Measurements from ENCODE around the gene PRELID1. TPM values are rescaled to one million over a fixed set of nuclear protein-coding genes. Genes with fewer than 3 reads are reported as not detected.

Gene PRELID1
- total RNA-seq, 1 experiment from 2014 or later = 469 TPM

DNA sequence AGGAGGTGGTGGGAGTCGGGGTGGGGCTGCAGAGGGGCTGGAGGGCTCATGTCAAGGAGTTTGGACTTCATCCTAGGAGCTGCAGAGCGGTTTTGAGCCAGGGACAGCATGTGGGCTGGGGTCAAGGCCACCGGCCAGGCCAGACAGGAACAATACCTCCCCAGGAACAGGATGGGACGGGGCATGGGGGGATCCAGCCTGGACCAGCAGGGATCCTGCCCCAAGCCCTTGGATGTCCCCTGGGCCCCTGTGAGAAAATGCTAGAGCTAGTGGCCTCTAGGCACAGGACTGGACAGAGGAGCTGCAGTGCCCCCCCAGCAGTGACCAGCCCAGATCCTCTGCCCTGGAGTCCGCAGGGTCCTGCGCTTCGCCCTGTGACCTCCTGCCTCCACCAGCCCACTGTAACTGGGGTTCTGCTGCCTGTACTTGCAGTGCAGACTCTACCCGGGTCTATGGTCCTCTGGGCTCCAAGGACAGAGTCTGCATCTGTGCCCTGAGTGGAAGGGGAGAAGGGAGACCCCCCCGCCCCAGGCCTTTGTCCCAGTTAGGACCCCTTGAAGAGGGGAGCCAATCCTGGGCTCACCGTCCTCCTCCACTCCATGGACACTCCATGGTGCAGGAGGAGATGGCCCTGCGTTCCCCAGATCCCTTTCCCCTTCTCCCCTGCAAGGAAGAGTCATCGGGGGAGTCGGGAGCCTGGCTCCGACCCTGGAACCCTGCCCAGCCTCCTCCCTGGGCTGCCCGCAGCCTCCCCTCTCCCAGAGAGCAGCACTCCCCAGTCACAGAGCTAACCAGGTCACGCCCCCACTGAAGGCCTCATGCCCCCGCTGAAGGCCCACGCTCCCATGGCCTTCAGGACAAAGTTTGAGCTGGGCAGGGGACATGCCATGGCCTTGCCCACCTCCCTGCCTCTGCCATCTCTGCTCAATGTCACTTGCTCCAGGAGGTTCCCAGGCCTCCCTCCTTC, 11.1 kb downstream of the PRELID1 start:
- Histone ChIP-seq H3K27me3 (ENCODE audit: control insufficient read depth, insufficient read depth, low read length) (no peaks in the 10 kb centered on the region), H3K36me3 (replicated peaks; ENCODE audit: control insufficient read depth, insufficient read depth, low read length) (no peaks in the 10 kb centered on the region), H3K4me3 (ENCODE audit: insufficient read depth, low read depth, low read length) (no peak overlapping the region)
- DNase-seq = no peak

DNA sequence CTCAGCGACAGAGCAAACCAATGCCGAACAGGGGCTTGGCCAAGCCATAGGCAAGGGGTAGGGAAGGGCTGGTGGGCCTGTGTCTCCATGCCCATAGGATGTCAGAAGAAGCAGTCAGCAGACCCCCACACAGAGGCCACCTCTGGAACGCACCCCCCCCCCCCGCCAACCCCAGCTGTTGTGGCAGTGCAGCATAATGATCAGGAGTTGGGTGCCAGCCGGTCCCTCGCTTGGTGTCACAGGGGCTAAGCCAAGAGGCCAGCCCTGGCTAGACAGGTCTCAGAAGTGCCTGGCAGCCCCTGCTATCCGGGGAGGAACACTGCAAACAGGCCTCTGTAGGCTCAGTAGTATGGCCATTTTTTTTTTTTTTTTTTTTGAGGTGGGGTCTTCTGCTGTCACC, 11.8 kb downstream of the PRELID1 start:
- H3K4me3 ChIP-seq (ENCODE audit: insufficient read depth, low read depth, low read length) = no peak overlapping the region
- DNase-seq = no peak
- no peaks in the 10 kb centered on the region for H3K36me3 ChIP-seq (replicated peaks; ENCODE audit: control insufficient read depth, insufficient read depth, low read length)
- H3K27me3 ChIP-seq (ENCODE audit: control insufficient read depth, insufficient read depth, low read length) = no peaks in the 10 kb centered on the region

DNA sequence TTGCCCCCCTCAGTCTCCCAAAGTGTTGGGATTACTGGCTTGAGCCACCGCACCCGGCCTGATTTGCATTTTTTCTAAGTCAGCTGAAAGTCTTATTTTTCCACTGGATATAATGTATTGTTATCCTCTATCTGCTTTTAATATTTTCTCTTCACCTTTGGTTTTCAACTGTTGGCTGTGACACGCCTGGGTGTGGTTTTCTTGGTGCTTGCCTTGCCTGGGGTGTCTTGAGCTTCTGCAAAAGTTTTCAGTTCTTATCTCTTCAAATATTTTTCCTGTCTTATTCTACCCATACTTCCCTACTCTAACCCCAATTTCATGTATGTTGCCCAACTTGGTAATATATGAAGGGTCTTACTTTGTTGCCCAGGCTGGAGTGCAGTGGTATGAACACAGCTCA, 12.4 kb downstream of the PRELID1 start:
- H3K27me3 ChIP-seq (ENCODE audit: control insufficient read depth, insufficient read depth, low read length) = no peaks in the 10 kb centered on the region
- H3K4me3 ChIP-seq (ENCODE audit: insufficient read depth, low read depth, low read length) = no peak overlapping the region
- DNase-seq = no peak
- H3K36me3 ChIP-seq (replicated peaks; ENCODE audit: control insufficient read depth, insufficient read depth, low read length) = no peaks in the 10 kb centered on the region

DNA sequence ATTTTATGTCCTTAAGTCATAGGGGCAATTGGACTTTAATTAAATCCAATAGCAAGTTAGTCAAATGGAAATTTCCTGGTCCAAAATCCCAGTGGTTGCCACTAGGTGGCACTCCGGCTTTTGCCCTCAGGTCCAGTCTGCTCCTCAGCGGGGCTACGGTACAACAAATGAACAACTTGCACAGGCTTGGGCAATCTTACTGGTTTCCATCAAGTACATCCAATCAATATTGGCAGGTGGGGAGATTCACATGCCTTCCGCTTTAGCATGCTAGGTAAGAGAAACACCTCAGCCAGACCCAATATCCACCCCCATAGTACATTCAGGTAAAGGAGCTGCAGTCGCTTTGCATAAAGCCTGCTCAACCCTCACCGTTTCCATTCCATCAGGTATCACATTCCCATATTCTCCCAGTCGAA, 14.4 kb downstream of the PRELID1 start:
- DNase-seq = peak; percentile 86
- Histone ChIP-seq H3K27me3 (ENCODE audit: control insufficient read depth, insufficient read depth, low read length) (no peaks in the 10 kb centered on the region), H3K4me3 (ENCODE audit: insufficient read depth, low read depth, low read length) (no peak overlapping the region), H3K36me3 (replicated peaks; ENCODE audit: control insufficient read depth, insufficient read depth, low read length) (no peaks in the 10 kb centered on the region)

DNA sequence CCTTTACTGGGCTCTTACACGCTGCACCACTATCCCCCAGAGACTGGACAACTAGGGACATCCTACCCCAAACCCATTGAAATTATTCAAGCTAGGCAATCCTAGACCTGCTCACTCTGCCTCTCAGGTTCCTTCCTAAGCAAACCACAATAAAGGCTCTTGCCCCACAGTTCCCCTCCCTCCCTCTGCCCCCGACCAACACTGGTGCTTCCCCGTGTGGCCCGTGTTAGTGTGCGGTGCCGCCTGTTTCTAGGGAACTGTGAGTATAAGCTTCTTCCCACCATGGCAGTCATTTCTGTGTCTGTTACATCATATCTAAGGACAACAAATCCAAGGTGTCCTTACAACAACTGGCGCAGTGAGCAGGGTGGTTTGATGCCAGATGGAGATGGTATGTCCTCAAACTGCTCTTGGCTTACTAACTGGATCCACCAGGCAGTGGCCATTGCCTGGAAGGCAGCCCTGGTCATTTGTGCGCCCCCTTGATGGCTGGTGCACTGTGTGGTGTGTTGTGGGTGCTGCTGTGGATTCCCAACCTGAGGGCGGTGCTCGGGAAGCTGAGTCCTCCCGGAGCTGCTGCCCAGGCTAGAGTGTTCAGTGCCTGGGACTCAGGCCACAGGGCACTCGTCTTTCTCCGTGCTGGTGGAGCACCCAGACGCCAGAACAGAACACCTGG, 16.5 kb downstream of the PRELID1 start:
- no peak overlapping the region for H3K4me3 ChIP-seq (ENCODE audit: insufficient read depth, low read depth, low read length)
- H3K27me3 ChIP-seq (ENCODE audit: control insufficient read depth, insufficient read depth, low read length) = no peaks in the 10 kb centered on the region
- no peak for DNase-seq
- no peaks in the 10 kb centered on the region for H3K36me3 ChIP-seq (replicated peaks; ENCODE audit: control insufficient read depth, insufficient read depth, low read length)

DNA sequence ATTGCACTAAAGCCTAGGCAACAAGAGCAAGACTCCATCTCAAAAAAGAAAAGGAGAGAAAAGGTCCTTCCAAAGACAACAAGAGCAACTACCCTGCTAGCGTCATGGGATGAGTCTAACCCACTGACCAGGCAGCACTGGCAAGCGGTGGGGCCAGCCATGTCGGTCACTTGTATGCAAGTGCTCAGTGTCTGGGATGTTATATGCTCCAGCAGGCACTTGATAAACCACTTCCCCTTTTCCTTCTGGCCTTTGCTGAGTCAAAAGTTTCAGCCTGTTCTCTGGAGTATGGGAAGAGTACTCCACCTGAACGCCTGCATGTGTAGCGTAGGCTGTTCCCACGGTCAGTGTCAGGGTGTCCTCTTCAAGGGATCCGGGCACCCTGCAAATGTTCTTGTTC, 17.3 kb downstream of the PRELID1 start:
- Histone ChIP-seq H3K27me3 (ENCODE audit: control insufficient read depth, insufficient read depth, low read length) (no peaks in the 10 kb centered on the region), H3K36me3 (replicated peaks; ENCODE audit: control insufficient read depth, insufficient read depth, low read length) (no peaks in the 10 kb centered on the region), H3K4me3 (ENCODE audit: insufficient read depth, low read depth, low read length) (no peak overlapping the region)
- DNase-seq = no peak

DNA sequence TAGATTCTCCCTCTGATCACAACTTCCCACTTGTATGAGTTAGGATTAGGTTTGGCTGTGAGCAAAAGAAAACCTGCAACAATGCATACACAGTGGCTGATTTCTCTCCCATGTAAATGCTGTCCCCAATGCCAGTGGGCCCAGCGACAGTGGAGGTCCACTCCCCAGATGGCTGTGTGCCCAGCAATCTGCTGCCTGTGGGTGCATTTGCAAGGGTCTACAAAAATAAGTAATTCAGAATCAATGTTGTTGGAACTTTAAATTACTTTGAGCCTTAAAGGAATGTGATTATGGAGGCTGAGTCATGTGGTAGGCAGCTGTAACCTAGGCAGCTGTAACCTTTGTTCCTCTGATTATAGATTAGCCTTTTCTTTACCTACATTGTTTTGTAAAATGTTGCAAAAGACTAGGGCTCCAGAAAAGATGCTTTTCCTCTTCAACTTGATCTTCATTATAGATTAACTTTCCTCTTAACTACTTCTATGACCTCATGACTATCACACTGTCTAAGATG, 22.3 kb downstream of the PRELID1 start:
- H3K27me3 ChIP-seq (ENCODE audit: control insufficient read depth, insufficient read depth, low read length) = no peaks in the 10 kb centered on the region
- H3K36me3 ChIP-seq (replicated peaks; ENCODE audit: control insufficient read depth, insufficient read depth, low read length) = no peaks in the 10 kb centered on the region; the same call in 1 of the 2 replicates
- H3K4me3 ChIP-seq (ENCODE audit: insufficient read depth, low read depth, low read length) = no peak overlapping the region
- peak; percentile 43 for DNase-seq

DNA sequence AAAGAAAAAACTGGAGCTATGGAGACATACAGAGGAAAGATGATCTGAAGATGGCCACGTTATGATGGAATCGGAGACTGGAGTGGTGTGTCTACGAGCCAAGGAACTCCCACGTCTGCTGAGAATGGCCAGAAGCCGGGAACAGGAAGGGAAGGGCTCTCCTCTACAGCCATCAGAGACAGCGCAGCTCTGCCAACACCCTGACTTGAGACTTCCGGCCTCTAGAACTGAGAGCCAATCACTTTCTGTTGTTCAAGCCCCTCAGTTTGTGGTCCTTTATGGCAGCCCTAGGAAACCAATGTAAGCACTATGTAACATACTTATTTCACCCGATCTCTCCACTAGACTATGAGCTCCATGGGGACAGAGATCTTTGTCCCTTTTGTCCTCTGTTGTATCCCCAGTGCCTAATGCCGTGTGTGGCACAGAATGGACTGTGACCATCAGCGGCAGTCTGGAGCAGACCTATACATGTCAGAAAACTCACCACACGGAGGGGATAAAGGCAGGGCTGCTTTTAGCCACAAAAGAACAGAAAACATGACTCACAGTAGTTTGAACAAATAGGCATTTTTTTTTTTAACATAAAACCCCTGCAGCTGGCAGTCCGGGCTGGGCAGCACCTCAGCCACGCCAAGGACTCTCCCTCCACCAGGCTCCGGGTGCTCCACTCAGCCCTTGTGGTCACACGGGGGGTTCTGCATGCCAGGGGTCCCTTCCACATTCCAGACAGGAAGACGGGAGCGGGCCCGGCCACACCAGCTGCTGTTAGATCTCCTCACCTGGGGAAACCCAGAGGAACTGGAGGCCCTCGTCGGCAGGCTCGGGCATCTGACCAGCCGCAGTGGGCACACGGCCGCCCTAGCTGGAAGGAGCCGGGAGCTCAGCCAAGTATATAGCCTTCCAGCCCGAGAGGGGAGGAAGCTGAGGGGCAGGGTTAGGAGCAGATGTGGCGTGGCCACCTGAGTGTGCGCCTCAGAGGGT, 24.2 kb downstream of the PRELID1 start:
- no peaks in the 10 kb centered on the region for H3K27me3 ChIP-seq (ENCODE audit: control insufficient read depth, insufficient read depth, low read length)
- H3K36me3 ChIP-seq (replicated peaks; ENCODE audit: control insufficient read depth, insufficient read depth, low read length) = no peaks in the 10 kb centered on the region; the same call in 1 of the 2 replicates
- H3K4me3 ChIP-seq (ENCODE audit: insufficient read depth, low read depth, low read length) = no peak overlapping the region
- peak; percentile 56 for DNase-seq

DNA sequence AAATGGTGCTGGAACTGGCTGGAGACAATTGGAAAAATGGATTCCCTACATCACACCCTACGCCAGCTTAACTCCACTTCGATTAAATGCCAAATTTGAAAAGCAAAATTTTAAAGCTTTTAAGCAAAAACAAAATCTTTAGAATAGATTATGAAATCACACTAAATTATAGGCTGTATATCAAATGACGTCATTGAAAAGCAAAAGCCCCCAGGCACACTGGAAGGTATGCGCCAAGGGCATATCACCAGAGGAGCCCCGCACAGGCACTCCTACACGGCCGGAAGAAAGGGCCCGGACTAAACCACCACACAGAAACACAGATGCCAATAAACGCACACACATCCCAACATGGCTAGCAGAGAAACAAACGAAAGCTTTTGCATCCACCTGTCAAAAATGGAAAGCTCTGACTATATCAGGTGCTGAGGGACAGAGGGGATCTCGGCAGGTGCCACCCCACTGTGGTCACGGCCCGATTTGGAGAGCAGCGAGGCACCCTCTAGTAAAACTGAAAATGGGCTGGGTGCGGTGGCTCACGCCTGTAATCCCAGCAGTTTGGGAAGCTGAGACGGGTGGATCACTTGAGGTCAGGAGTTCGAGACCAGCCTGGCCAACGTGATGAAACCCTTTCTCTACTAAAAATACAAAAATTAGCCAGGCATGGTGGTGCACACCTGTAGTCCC, 25.1 kb downstream of the PRELID1 start:
- peak; percentile 20 for DNase-seq
- H3K27me3 ChIP-seq (ENCODE audit: control insufficient read depth, insufficient read depth, low read length) = no peaks in the 10 kb centered on the region
- H3K4me3 ChIP-seq (ENCODE audit: insufficient read depth, low read depth, low read length) = no peak overlapping the region
- peaks cover 4% of the 10 kb centered on the region for H3K36me3 ChIP-seq (replicated peaks; ENCODE audit: control insufficient read depth, insufficient read depth, low read length)

DNA sequence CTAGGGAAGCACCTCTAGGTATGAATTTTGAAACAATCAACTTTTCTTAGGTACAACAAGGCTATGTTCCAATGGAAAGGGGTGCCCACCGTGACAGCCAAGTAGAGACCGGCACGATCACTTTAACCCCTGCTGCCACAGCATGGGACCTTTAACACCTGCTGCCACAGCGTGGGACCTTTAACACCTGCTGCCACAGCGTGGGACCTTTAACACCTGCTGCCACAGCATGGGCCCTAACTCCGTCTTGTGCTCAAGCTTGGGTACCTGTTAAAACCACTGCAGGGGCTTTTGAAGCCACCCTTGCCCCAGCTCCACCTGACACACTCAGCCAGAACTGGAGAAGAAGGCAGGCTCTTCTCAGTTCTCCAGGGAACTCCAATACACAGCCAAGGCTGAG, 26.3 kb downstream of the PRELID1 start:
- no peaks in the 10 kb centered on the region for H3K27me3 ChIP-seq (ENCODE audit: control insufficient read depth, insufficient read depth, low read length)

DNA sequence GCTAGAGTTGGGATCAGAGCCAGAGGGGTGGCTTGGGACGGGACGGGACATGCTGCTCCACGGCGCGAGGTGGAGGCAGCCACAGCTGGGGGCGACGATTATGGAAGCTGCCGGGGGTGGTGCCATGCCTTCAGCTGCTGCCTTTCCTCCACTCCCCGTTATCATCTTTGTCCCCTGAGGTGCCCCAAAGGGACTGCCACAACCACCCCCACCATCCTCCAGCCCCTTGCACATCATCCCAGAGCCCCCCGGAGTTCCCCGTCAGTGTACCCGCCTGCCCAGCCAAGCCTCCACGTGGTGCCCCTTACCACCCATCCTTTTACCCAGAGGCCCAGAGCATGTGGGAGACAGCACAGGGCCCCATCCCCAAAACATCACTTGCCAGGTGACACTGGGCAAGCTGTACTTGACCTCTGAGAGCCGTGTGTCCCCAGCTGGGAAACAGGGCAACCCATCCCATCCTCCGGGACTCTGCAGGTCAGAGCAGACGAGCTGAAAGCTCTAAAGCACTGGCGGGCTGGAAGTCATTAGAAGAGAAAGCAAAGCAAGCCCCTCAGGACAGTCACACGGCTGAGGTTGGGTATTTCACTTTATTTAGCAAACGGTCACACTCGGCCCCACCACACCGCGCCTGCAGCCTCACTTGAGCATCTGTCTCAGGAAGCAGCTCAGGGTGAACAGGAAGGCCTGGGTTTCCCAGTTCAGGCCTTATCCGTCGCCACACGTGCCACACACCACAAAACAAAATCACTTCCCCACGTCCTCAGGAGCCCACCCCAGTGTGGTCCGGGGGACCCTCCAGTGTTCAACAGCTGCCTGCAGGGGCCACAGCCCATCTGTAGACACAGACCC, 27.6 kb downstream of the PRELID1 start:
- Histone ChIP-seq H3K4me3 (ENCODE audit: insufficient read depth, low read depth, low read length) (no peak overlapping the region), H3K27me3 (ENCODE audit: control insufficient read depth, insufficient read depth, low read length) (no peaks in the 10 kb centered on the region), H3K36me3 (replicated peaks; ENCODE audit: control insufficient read depth, insufficient read depth, low read length) (peaks cover 17% of the 10 kb centered on the region)
- no peak for DNase-seq

More for the DNA sequence above, 26.3 kb downstream of the PRELID1 start:
- Histone ChIP-seq H3K36me3 (replicated peaks; ENCODE audit: control insufficient read depth, insufficient read depth, low read length) (peaks cover 13% of the 10 kb centered on the region), H3K4me3 (ENCODE audit: insufficient read depth, low read depth, low read length) (no peak overlapping the region)
- peak; percentile 14 for DNase-seq

DNA sequence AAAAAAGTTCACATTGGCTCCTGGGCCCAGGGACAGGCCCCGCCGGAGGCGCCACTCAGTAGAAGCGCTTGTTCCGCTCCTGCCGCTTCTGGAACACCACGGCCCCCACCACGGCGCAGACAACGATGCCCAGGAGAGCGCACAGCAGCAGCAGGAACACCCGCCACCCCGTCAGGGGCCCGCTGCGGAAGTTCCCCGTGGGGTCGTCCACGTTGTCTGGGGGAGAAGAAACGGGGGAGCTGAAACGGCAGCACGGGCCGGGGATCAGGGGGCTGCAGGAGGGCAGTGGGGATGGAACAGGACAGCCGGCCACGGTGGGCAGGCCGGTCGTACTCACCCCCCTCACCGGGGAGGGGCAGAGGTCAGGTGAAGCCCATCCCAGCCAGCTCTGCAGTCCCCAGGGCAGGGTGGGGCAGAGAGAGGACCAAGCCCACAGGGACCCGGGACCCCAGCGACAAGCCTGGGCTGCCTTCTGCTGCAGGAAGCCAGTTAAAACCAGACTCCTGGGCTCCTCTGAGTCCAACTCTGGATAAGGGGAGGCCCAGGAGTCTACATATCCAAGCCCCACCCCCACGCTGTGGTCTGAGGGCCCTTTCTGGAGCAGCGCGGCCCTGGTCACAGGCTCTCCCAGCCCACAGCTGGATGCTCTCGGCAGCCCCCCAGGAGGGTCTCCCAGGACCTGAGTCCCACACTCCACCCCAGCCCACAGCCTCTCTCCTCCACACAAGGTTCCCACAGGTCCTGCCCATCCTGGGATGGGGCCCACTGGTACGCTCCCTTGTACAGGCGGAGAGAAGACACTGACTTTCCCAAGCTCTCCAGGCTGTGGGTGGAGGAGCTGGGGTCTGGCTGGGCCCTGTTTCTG, 28.7 kb downstream of the PRELID1 start:
- Histone ChIP-seq H3K27me3 (ENCODE audit: control insufficient read depth, insufficient read depth, low read length) (no peaks in the 10 kb centered on the region), H3K4me3 (ENCODE audit: insufficient read depth, low read depth, low read length) (no peak overlapping the region), H3K36me3 (replicated peaks; ENCODE audit: control insufficient read depth, insufficient read depth, low read length) (peaks cover 19% of the 10 kb centered on the region)
- DNase-seq = no peak

Measured in H7 (cell line).